Measurements from ENCODE around the gene KCNN1. TPM values are rescaled to one million over a fixed set of nuclear protein-coding genes. Genes with fewer than 3 reads are reported as not detected.

KCNN1 gene
- total RNA-seq, 1 experiment from 2014 or later = 0.61 TPM

- Histone ChIP-seq H3K27ac (ENCODE audit: low read depth, low read length) (no peak overlapping the region), H4K20me1 (ENCODE audit: insufficient read depth) (no peaks in the 10 kb centered on the region), H3K9me3 (ENCODE audit: control insufficient read depth in 1 of 2, insufficient read depth in 1 of 2, low read depth in 1 of 2, low read length in 2 of 2) (no peaks in the 10 kb centered on the region), H3K4me1 (ENCODE audit: control insufficient read depth in 1 of 2, insufficient read depth in 2 of 2, low read length in 2 of 2) (peaks cover 34 to 65% of the 10 kb centered on the region in 2 experiments), H3K9ac (ENCODE audit: low read length) (peak overlapping the region; percentile 68), H3K36me3 (ENCODE audit: control insufficient read depth in 1 of 2, insufficient read depth in 2 of 2, low read length in 2 of 2) (peaks cover 4 to 5% of the 10 kb centered on the region in 2 experiments; a peak in 1 of 4 replicates), H3K27me3 (ENCODE audit: insufficient read depth, low read length) (no peaks in the 10 kb centered on the region), H3K79me2 (ENCODE audit: insufficient read depth, low read length) (no peaks in the 10 kb centered on the region), H3K4me3 (replicated peaks in 1 of 2; ENCODE audit: low read depth in 1 of 2, low read length in 2 of 2) (peak overlapping the region; percentile 35 to 57), H3K4me2 (ENCODE audit: low read length) (peak overlapping the region; percentile 77), H2AFZ (ENCODE audit: low read depth, low read length, poor library complexity, severe bottlenecking) (no peak overlapping the region), H3K9me2 (ENCODE audit: insufficient read depth) (no peaks in the 10 kb centered on the region)
- intact Hi-C loops (cut with micrococcal nuclease) = loop anchor here (5.0 kb wide), 1 partner anchor 109 kb away; no protein-coding TSS in a partner anchor
- ChIA-PET CTCF (interaction anchor here (1.0 to 2.6 kb wide), 2 partner anchors 49 to 304 kb away, joined by 4 to 18 read pairs; no protein-coding TSS in a partner anchor), RAD21 (ENCODE audit: low non-redundant PET in 1 of 2, low total read pairs in 2 of 2, uncharacterized antibody in 2 of 2, unreplicated experiment in 2 of 2) (no interaction called here), POLR2A (interaction anchor here (1.6 kb wide), 1 partner anchor 49 kb away, joined by 9 read pairs; no protein-coding TSS in a partner anchor)
- no TSS peak for BruUV-seq (replicated peaks)
- DNase-seq (ENCODE audit: low read depth, low spot score) (no peak), ATAC-seq (no peak)
- TF ChIP-seq MAX (IDR thresholded peaks at IDR 0.05) = no peak
- TF ChIP-seq EGR1 (IDR thresholded peaks at IDR 0.05; ENCODE audit: low read depth) = no peak
- no peak for TF ChIP-seq SP1 (IDR thresholded peaks at IDR 0.05; ENCODE audit: low read depth)
- TF ChIP-seq TCF7L2 (IDR thresholded peaks at IDR 0.05; ENCODE audit: borderline replicate concordance, extremely low read depth, insufficient read depth, insufficient read length) = no peak
- no peak for TF ChIP-seq ZFX (IDR thresholded peaks at IDR 0.05)
- no peak for TF ChIP-seq POLR2A (IDR thresholded peaks at IDR 0.05; ENCODE audit: borderline replicate concordance, extremely low read depth, insufficient read depth, insufficient read length)
- TF ChIP-seq JUND (IDR thresholded peaks at IDR 0.05) = no peak
- TF ChIP-seq FOSL1 (IDR thresholded peaks at IDR 0.05; ENCODE audit: low read depth) = no peak
- no peak for TF ChIP-seq YY1 (IDR thresholded peaks at IDR 0.05; ENCODE audit: extremely low read depth, insufficient replicate concordance, low read depth, low read length)
- no peak for TF ChIP-seq CTCF (IDR thresholded peaks at IDR 0.05 in 2 of 3, conservative IDR thresholded peaks at IDR 0.05 in 1 of 3; ENCODE audit: borderline replicate concordance in 1 of 3, insufficient read depth in 1 of 3, low read depth in 2 of 3, low read length in 2 of 3)
- TF ChIP-seq RAD21 (IDR thresholded peaks at IDR 0.05; ENCODE audit: low read depth) = no peak
- no peak for TF ChIP-seq EZH2phosphoT487 (IDR thresholded peaks at IDR 0.05; ENCODE audit: borderline replicate concordance)
- TF ChIP-seq SIN3A (IDR thresholded peaks at IDR 0.05; ENCODE audit: low read depth) = no peak
- no peak for TF ChIP-seq EZH2 (IDR thresholded peaks at IDR 0.05)
- no peak for TF ChIP-seq REST (IDR thresholded peaks at IDR 0.05; ENCODE audit: low read depth)
Observed at GRCh38 chr19:17948514-17948900, 18.4 kb upstream of the KCNN1 start.

Measured in HCT116 (cell line).